PC-3 (cell line): ENCODE measurements around the gene DSCAM. TPM values are rescaled to one million over a fixed set of nuclear protein-coding genes. Genes with fewer than 3 reads are reported as not detected.
"Not testable (repeated sequence)": the region's sequence is repeated elsewhere in the genome, so short reads cannot be mapped to it uniquely, and the experiment has no call there.

Source experiments
- ATAC-seq: fragments of 200-7000 bp; cut with Tn5 transposase; 2 replicates; pipeline ENCODE4 v1.9.1; 2020; ENCODE audit warnings: mild to moderate bottlenecking, moderate library complexity
- BruUV-seq: library from RNA; stranded (reverse); fragments of 400-500 nt; replicated peaks from 2 replicates; lab custom pipeline; 2021; lab: Mats Ljungman, UMichigan
- CTCF ChIA-PET: fragments of 300-600 bp; sonication (Branson Sonifier 250); formaldehyde crosslinking; loops from one replicate; lab custom pipeline; 2022; ENCODE audit warnings: antibody characterized with exemption; lab: Charles Lee
- POLR2A ChIA-PET: fragments of 300-600 bp; sonication (Branson Sonifier 250); formaldehyde crosslinking; loops from one replicate; lab custom pipeline; 2022; ENCODE audit warnings: antibody characterized with exemption; ENCODE audit not compliant: unreplicated experiment; lab: Charles Lee
- DNase-seq: peaks from one replicate; pipeline ENCODE4 v3.0.0-alpha.2; 2015
- H2AFZ ChIP-seq: fragments of 300-600 bp; sonication (generic); 2 replicates; pipeline ENCODE4 v1.6.0; 2016; ENCODE audit warnings: antibody characterized with exemption, low read length
- H3F3A ChIP-seq: fragments of 300-600 bp; sonication (generic); one replicate; pipeline ENCODE4 v1.6.0; 2017; ENCODE audit warnings: antibody characterized with exemption, low read length, control low read depth, mild to moderate bottlenecking; ENCODE audit not compliant: unreplicated experiment
- H3K27ac ChIP-seq: fragments of 300-600 bp; sonication (generic); 2 replicates; pipeline ENCODE4 v1.5.1; 2016; ENCODE audit warnings: mild to moderate bottlenecking, low read length
- H3K27me3 ChIP-seq: fragments of 300-600 bp; sonication (generic); 2 replicates; pipeline ENCODE4 v1.6.1; 2016; ENCODE audit warnings: low read length, mixed read lengths
- H3K36me3 ChIP-seq: fragments of 300-600 bp; sonication (generic); 2 replicates; pipeline ENCODE4 v1.6.1; 2016; ENCODE audit warnings: low read depth, mixed run types, low read length, mixed read lengths
- H3K4me1 ChIP-seq: fragments of 300-600 bp; sonication (generic); 2 replicates; pipeline ENCODE4 v1.5.1; 2016; ENCODE audit warnings: low read length; ENCODE audit not compliant: insufficient read depth
- H3K4me2 ChIP-seq: fragments of 300-600 bp; sonication (generic); 2 replicates; pipeline ENCODE4 v1.6.0; 2016; ENCODE audit warnings: low read length
- H3K4me3 ChIP-seq: fragments of 300-600 bp; sonication (generic); 2 replicates; pipeline ENCODE4 v1.5.1; 2016; ENCODE audit warnings: mild to moderate bottlenecking, low read length, mixed read lengths
- H3K79me2 ChIP-seq: fragments of 300-600 bp; sonication (generic); 2 replicates; pipeline ENCODE4 v1.6.1; 2017; ENCODE audit warnings: low read length, mixed read lengths
- H3K9ac ChIP-seq: fragments of 300-600 bp; sonication (generic); 2 replicates; pipeline ENCODE4 v1.6.0; 2016; ENCODE audit warnings: mild to moderate bottlenecking, low read length
- H3K9me2 ChIP-seq: fragments of 300-600 bp; sonication (generic); replicated peaks from 2 replicates; pipeline ENCODE4 v1.6.1; 2016; ENCODE audit warnings: mixed run types, low read length, mixed read lengths
- H3K9me3 ChIP-seq: fragments of 300-600 bp; sonication (generic); 2 replicates; pipeline ENCODE4 v1.6.1; 2016; ENCODE audit warnings: low read length, mixed read lengths
- H4K20me1 ChIP-seq: fragments of 300-600 bp; sonication (generic); 2 replicates; pipeline ENCODE4 v1.6.1; 2016; ENCODE audit warnings: low read length, mixed read lengths
- EZH2 ChIP-seq: fragments of 300-600 bp; sonication (generic); IDR thresholded peaks from one replicate; pipeline ENCODE4 v1.6.1; 2017; ENCODE audit warnings: antibody characterized with exemption, mild to moderate bottlenecking, low read length; ENCODE audit not compliant: unreplicated experiment
- EZH2phosphoT487 ChIP-seq: fragments of 300-600 bp; sonication (generic); IDR thresholded peaks from 2 replicates; pipeline ENCODE4 v1.6.1; 2018; ENCODE audit warnings: mild to moderate bottlenecking, antibody characterized with exemption, low read length, borderline replicate concordance
- intact Hi-C: fragments of 100-400 bp; cut with micrococcal nuclease; formaldehyde crosslinking; loops from 2 replicates; pipeline ENCODE4 v1.9.0; 2023
- total RNA-seq: library from RNA; depleted of rRNA; stranded (reverse); fragments of >200 nt; gene quantifications from 2 replicates; pipeline ENCODE4 v1.2.3, GENCODE V29; 2014
- TF ChIP-seq, protein P1 (sequence below): fragments of 300-600 bp; sonication (generic); conservative IDR thresholded peaks from 2 replicates; pipeline ENCODE4 v1.5.1; 2017; ENCODE audit warnings: antibody characterized with exemption, low read depth, mild to moderate bottlenecking, low read length

The DSCAM gene
- total RNA-seq, 1 experiment from 2014 or later: not detected

- intact Hi-C loops: no loop called here
- Histone ChIP-seq H3K27me3 (no peaks in the 10 kb centered on the region), H3K9me2 (no peaks in the 10 kb centered on the region), H3K4me1 (no peaks in the 10 kb centered on the region), H3K79me2 (no peaks in the 10 kb centered on the region), H3F3A (no peaks in the 10 kb centered on the region), H3K9ac (no peak overlapping the region), H3K4me2 (no peak overlapping the region), H2AFZ (no peak overlapping the region), H4K20me1 (no peaks in the 10 kb centered on the region), H3K9me3 (peaks cover 31% of the 10 kb centered on the region), H3K27ac (no peak overlapping the region), H3K36me3 (no peaks in the 10 kb centered on the region), H3K4me3 (no peak overlapping the region)
- CTCF ChIA-PET: no interaction called here
- TF ChIP-seq EZH2: no peak
- no peak for TF ChIP-seq EZH2phosphoT487
- TF ChIP-seq, protein P1, sequence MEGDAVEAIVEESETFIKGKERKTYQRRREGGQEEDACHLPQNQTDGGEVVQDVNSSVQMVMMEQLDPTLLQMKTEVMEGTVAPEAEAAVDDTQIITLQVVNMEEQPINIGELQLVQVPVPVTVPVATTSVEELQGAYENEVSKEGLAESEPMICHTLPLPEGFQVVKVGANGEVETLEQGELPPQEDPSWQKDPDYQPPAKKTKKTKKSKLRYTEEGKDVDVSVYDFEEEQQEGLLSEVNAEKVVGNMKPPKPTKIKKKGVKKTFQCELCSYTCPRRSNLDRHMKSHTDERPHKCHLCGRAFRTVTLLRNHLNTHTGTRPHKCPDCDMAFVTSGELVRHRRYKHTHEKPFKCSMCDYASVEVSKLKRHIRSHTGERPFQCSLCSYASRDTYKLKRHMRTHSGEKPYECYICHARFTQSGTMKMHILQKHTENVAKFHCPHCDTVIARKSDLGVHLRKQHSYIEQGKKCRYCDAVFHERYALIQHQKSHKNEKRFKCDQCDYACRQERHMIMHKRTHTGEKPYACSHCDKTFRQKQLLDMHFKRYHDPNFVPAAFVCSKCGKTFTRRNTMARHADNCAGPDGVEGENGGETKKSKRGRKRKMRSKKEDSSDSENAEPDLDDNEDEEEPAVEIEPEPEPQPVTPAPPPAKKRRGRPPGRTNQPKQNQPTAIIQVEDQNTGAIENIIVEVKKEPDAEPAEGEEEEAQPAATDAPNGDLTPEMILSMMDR: no peak
- no peak for DNase-seq
- BruUV-seq: no TSS peak
- ATAC-seq: no peak
- POLR2A ChIA-PET: no interaction called here
Observed at GRCh38 chr21:40271164-40271563, 575.8 kb downstream of the DSCAM start.

GRCh38 chr21:40270047-40270446 is 576.9 kb downstream of the DSCAM start:
- BruUV-seq: no TSS peak

GRCh38 chr21:40269239-40269638 is 577.7 kb downstream of the DSCAM start:
- Histone ChIP-seq H3K4me3 (no peak overlapping the region), H3K79me2 (no peaks in the 10 kb centered on the region), H3K27ac (no peak overlapping the region), H3F3A (no peaks in the 10 kb centered on the region), H3K4me1 (no peaks in the 10 kb centered on the region), H3K27me3 (no peaks in the 10 kb centered on the region), H3K4me2 (no peak overlapping the region), H3K9ac (no peak overlapping the region), H4K20me1 (no peaks in the 10 kb centered on the region), H3K9me3 (peaks cover 28% of the 10 kb centered on the region), H2AFZ (no peak overlapping the region), H3K36me3 (no peaks in the 10 kb centered on the region), H3K9me2 (no peaks in the 10 kb centered on the region)
- POLR2A ChIA-PET: no interaction called here
- TF ChIP-seq EZH2phosphoT487 (no peak), EZH2 (no peak)
- TF ChIP-seq, protein P1: no peak
- ATAC-seq (no peak), DNase-seq (no peak)
- intact Hi-C loops: no loop called here
- CTCF ChIA-PET: no interaction called here
- no TSS peak for BruUV-seq

More at GRCh38 chr21:40270047-40270446, 576.9 kb downstream of the DSCAM start:
- no peaks in the 10 kb centered on the region for H3K27me3 ChIP-seq
- no peaks in the 10 kb centered on the region for H3K79me2 ChIP-seq
- peaks cover 28% of the 10 kb centered on the region for H3K9me3 ChIP-seq
- no peaks in the 10 kb centered on the region for H3K9me2 ChIP-seq
- no peak for ATAC-seq
- no peaks in the 10 kb centered on the region for H3F3A ChIP-seq
- no peaks in the 10 kb centered on the region for H3K4me1 ChIP-seq
- ChIA-PET CTCF (no interaction called here), POLR2A (no interaction called here)
- TF ChIP-seq EZH2phosphoT487: no peak
- TF ChIP-seq EZH2: no peak
- TF ChIP-seq, protein P1: no peak
- H4K20me1 ChIP-seq: no peaks in the 10 kb centered on the region
- H2AFZ ChIP-seq: no peak overlapping the region
- no peak overlapping the region for H3K9ac ChIP-seq
- no peak overlapping the region for H3K27ac ChIP-seq
- no peak for DNase-seq
- no peaks in the 10 kb centered on the region for H3K36me3 ChIP-seq
- no peak overlapping the region for H3K4me3 ChIP-seq
- no peak overlapping the region for H3K4me2 ChIP-seq
- intact Hi-C loops: no loop called here

DNA sequence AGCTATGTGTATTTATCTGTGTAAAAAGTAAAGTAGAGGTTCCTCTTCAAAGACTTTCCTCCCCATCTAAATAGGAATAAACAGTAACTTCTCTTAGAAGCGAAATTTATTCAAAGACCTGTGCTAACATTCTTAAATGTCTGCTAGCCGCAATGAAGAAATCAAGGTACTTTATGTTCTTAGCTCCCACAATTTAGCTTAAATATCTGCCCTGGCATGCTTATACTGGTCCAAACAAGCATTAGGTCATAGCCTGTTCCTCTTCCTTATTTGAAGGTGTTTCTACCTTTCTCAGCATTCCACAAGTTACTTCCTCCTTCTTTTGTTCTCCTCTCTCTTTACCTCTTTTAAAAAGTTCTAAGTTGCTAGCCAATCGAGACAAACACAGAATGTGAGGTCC is 588.5 kb downstream of the DSCAM start:
- H3K4me3 ChIP-seq, H3F3A ChIP-seq, CTCF ChIA-PET, H3K27ac ChIP-seq, H3K36me3 ChIP-seq, H3K4me2 ChIP-seq, H3K9ac ChIP-seq, H3K27me3 ChIP-seq, BruUV-seq, H2AFZ ChIP-seq, DNase-seq, H3K9me2 ChIP-seq, intact Hi-C loops, H4K20me1 ChIP-seq, H3K4me1 ChIP-seq, POLR2A ChIA-PET, ATAC-seq, H3K79me2 ChIP-seq: not testable (repeated sequence)
- peaks cover 38% of the 10 kb centered on the region for H3K9me3 ChIP-seq
